ENCODE data around the gene PLPP2. TPM values are rescaled to one million over a fixed set of nuclear protein-coding genes. Genes with fewer than 3 reads are reported as not detected.
"Not testable (repeated sequence)": the region's sequence is repeated elsewhere in the genome, so short reads cannot be mapped to it uniquely, and the experiment has no call there.

PLPP2 gene
- total RNA-seq, 4 donors from 2014 or later, result 12.1 to 82.5 (median 36.8) TPM

DNA sequence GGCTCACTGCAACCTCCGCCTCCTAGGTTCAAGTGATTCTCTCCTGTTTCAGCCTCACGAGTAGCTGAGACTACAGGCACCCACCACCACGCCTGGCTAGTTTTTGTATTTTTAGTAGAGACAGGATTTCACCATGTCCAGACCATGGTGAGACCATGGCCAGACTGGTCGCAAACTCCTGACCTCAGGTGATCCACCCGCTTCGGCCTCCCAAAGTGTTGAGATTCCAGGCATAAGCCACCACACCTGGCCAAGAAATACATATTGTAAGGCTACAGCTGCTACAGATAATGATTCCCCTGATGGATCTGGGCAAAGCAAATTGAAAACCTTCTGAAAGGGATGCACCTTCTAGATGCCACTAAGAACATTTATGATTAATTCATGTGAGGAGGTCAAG is 17.8 kb downstream of the PLPP2 start:
- H3K4me1 ChIP-seq, result no peaks in the 10 kb centered on the region
- H3K36me3 ChIP-seq, result no peaks in the 10 kb centered on the region
- H3K27ac ChIP-seq, result no peak overlapping the region
- DNase-seq, result no peak
- 80 to 88% methylated on average over 2 to 6 of the region's 6 CpGs for WGBS, 2 donors
- no peaks in the 10 kb centered on the region for H3K9me3 ChIP-seq
- no peak for TF ChIP-seq POLR2A (IDR thresholded peaks at IDR 0.05)
- TF ChIP-seq, protein P1, sequence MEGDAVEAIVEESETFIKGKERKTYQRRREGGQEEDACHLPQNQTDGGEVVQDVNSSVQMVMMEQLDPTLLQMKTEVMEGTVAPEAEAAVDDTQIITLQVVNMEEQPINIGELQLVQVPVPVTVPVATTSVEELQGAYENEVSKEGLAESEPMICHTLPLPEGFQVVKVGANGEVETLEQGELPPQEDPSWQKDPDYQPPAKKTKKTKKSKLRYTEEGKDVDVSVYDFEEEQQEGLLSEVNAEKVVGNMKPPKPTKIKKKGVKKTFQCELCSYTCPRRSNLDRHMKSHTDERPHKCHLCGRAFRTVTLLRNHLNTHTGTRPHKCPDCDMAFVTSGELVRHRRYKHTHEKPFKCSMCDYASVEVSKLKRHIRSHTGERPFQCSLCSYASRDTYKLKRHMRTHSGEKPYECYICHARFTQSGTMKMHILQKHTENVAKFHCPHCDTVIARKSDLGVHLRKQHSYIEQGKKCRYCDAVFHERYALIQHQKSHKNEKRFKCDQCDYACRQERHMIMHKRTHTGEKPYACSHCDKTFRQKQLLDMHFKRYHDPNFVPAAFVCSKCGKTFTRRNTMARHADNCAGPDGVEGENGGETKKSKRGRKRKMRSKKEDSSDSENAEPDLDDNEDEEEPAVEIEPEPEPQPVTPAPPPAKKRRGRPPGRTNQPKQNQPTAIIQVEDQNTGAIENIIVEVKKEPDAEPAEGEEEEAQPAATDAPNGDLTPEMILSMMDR (IDR thresholded peaks at IDR 0.05), result no peak
- peaks cover 0 to 36% (median 0%) of the 10 kb centered on the region in 4 donors for H3K27me3 ChIP-seq
- no peak overlapping the region for H3K4me3 ChIP-seq
- intact Hi-C loops (cut with DNase I), result no loop called here

DNA sequence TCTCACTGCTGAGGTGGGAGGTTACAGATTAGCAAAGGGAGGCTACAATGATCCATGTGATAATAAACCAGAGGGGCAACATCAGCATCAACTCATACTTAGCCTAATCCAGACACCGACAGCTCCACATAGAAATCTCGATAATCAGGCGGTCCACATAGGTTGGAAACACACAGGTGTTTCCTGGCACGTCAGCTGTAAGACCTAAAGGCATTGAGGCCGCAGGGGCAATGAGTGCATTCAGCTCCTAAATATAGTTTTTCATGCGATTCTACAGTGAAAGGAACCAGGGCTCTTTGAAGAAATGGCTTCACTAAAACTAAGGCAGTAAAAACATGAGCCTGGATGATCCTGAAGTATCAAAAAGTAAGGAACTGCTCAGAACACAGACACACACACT is 19.3 kb downstream of the PLPP2 start:
- no peak for TF ChIP-seq POLR2A (IDR thresholded peaks at IDR 0.05)
- TF ChIP-seq, protein P1 (IDR thresholded peaks at IDR 0.05), result no peak
- DNase-seq, result no peak
- no peak overlapping the region for H3K4me3 ChIP-seq
- H3K4me1 ChIP-seq, result peaks cover 4 to 10% (median 4%) of the 10 kb centered on the region in 3 donors
- no peak overlapping the region for H3K27ac ChIP-seq
- no peaks in the 10 kb centered on the region for H3K36me3 ChIP-seq
- H3K27me3 ChIP-seq, result peaks cover 0 to 36% (median 0%) of the 10 kb centered on the region in 4 donors
- intact Hi-C loops (cut with DNase I), result no loop called here
- 64 to 65% methylated on average over 6 of the region's 6 CpGs for WGBS, 2 donors
- H3K9me3 ChIP-seq, result no peaks in the 10 kb centered on the region

DNA sequence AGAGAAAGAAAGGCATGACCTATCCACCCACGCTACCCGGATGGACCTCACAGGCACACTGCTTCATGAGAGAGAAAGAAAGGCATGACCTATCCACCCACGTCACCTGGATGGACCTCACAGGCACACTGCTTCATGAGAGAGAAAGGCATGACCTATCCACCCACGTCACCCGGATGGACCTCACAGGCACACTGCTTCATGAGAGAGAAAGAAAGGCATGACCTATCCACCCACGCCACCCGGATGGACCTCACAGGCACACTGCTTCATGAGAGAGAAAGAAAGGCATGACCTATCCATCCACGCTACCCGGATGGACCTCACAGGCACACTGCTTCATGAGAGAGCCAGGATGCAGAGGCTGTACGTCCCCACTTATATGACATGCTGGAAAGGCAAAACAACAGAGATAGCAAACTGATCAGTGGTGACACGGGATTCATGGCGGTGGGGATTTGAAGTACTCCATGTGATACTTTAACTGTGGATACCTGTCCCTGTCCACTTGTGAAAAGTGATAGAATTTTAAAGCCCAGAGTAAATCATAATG is 20.4 kb downstream of the PLPP2 start:
- intact Hi-C loops (cut with DNase I), result not testable (repeated sequence)
- WGBS, 2 donors, result 84 to 88% methylated on average over 3 to 4 of the region's 12 CpGs

DNA sequence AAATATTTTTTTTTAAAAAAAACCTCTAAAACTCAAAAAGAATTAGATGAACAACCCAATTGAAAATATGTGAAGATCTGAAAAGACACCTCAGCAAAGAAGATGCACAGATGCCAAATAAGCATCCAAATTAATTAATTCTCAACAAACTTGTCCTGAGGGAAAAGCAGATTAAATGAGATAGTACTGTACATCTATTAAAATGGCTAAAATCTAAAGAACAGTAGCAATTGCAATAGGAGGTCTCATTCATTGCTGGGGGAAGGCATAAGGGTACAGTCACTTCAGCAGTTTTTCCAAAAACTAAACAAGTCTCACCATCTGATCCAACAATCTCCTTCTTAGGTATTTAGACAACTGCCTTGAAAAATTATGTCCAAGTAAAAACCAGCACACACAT is 22.0 kb downstream of the PLPP2 start:
- no peak for DNase-seq
- Histone ChIP-seq H3K4me3 (no peak overlapping the region), H3K36me3 (no peaks in the 10 kb centered on the region), H3K4me1 (peaks cover 6 to 13% (median 7%) of the 10 kb centered on the region in 3 donors), H3K27ac (no peak overlapping the region), H3K27me3 (peaks cover 0 to 53% (median 3%) of the 10 kb centered on the region in 4 donors), H3K9me3 (no peaks in the 10 kb centered on the region)
- intact Hi-C loops (cut with DNase I), result no loop called here
- TF ChIP-seq, protein P1 (IDR thresholded peaks at IDR 0.05), result no peak
- TF ChIP-seq POLR2A (IDR thresholded peaks at IDR 0.05), result no peak

More for the DNA sequence above, 20.4 kb downstream of the PLPP2 start:
- not testable (repeated sequence) for H3K9me3 ChIP-seq, H3K27ac ChIP-seq, DNase-seq, H3K36me3 ChIP-seq, H3K4me3 ChIP-seq
- H3K27me3 ChIP-seq, result peaks cover 0 to 42% (median 1%) of the 10 kb centered on the region in 4 donors
- H3K4me1 ChIP-seq, result peaks cover 6 to 13% (median 7%) of the 10 kb centered on the region in 3 donors

DNA sequence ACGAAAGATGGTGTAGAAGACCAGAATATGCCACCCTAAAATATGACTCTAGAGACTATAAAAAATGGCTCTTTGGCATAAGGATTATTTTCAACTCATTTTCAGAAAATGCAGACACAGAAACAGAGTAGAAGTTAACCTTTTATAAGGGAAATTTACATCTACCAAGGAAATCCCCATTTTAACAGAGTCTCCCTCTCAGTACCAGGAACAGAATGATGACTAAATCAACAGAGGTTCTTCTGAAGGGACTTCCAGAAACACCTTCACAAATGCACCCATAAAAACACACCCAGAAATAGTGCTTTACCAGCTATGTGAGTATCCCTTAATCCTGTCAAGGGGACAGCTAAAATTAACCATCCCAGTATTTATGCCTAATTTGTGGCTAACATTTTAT is 29.1 kb downstream of the PLPP2 start:
- 75 to 85% methylated on average over 1 of the region's 1 CpG for WGBS, 2 donors
- no peak overlapping the region for H3K27ac ChIP-seq
- no peaks in the 10 kb centered on the region for H3K36me3 ChIP-seq
- H3K27me3 ChIP-seq, result peaks cover 0 to 55% (median 4%) of the 10 kb centered on the region in 4 donors
- H3K4me3 ChIP-seq, result no peak overlapping the region
- no peaks in the 10 kb centered on the region for H3K9me3 ChIP-seq
- H3K4me1 ChIP-seq, result peaks cover 5 to 6% (median 5%) of the 10 kb centered on the region in 3 donors
- no peak for DNase-seq
- intact Hi-C loops (cut with DNase I), result no loop called here
- no peak for TF ChIP-seq POLR2A (IDR thresholded peaks at IDR 0.05)
- TF ChIP-seq, protein P1 (IDR thresholded peaks at IDR 0.05), result no peak

DNA sequence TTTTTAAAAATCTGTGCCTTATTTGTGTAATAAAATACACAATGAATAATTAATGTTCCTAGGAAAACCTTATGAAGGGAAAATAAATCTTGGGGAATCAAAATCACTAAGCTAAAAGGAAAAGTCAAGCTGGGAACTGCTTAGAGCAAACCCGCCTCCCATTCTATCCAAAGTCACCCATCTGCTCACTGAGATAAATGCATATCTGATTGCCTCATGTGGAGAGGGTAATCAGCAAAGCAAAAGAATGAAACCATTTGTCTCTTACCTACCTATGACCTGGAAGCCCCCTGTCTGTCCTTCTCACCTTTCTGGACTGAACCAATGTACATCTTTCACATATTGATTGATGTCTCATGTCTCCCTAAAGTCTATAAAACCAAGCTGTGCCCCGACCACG is 34.4 kb downstream of the PLPP2 start:
- WGBS, 2 donors, result 73 to 77% methylated on average over 3 of the region's 3 CpGs
- H3K9me3 ChIP-seq; H3K4me1 ChIP-seq; intact Hi-C loops (cut with DNase I); H3K36me3 ChIP-seq; H3K27ac ChIP-seq; DNase-seq; H3K4me3 ChIP-seq: not testable (repeated sequence)
- H3K27me3 ChIP-seq, result peaks cover 0 to 38% (median 0%) of the 10 kb centered on the region in 4 donors

DNA sequence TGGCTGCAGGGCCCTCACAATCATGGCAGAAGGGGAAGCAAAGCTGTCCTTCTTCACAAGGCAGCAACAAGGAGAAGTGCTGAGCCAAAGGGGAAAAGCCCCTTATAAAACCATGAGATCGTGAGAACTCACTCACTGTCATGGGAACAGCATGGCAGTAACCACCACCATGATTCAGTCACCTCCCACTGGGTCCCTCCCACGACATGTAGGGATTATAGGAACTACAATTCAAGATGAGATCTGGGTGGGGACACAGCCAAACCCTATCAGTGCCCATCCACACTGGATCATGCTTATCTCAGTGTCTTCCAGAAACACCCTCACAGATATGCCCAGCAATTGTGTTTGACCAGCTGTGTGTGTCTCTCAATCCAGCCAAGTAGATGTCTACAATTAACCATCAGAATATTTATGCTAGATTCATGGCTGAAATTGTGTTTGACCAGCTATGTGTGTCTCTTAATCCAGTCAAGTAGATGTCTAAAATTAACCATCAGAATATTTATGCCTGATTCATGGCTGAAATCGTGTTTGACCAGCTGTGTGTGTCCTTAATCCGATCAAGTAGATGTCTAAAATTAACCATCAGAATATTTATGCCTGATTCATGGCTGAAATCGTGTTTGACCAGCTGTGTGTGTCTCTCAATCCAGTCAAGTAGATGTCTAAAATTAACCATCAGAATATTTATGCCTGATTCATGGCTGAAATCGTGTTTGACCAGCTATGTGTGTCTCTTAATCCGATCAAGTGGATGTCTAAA is 38.6 kb downstream of the PLPP2 start:
- intact Hi-C loops (cut with DNase I); H3K4me1 ChIP-seq; DNase-seq; H3K27ac ChIP-seq; H3K9me3 ChIP-seq; H3K4me3 ChIP-seq; H3K36me3 ChIP-seq: not testable (repeated sequence)
- 52 to 54% methylated on average over 5 to 7 of the region's 7 CpGs for WGBS, 2 donors
- peaks cover 0 to 36% (median 0%) of the 10 kb centered on the region in 4 donors for H3K27me3 ChIP-seq
